H9 (cell line): ENCODE measurements around the gene PNPLA7. TPM values are rescaled to one million over a fixed set of nuclear protein-coding genes. Genes with fewer than 3 reads are reported as not detected.

Source experiments
- DNase-seq: peaks from one replicate; pipeline ENCODE4 v3.0.0-alpha.2; 2017
- H2AFZ ChIP-seq: one replicate; pipeline ENCODE4 v1.6.1; 2013; ENCODE audit warnings: mild to moderate bottlenecking, low read length, control low read depth, moderate library complexity
- H2AK5ac ChIP-seq: 2 replicates; pipeline ENCODE4 v1.6.1; 2013; ENCODE audit warnings: low read length, control low read depth, mixed read lengths; ENCODE audit not compliant: insufficient read length
- H2BK120ac ChIP-seq: one replicate; pipeline ENCODE4 v1.6.1; 2013; ENCODE audit warnings: low read depth, mild to moderate bottlenecking, low read length, control low read depth, inconsistent platforms; ENCODE audit not compliant: poor library complexity, severe bottlenecking
- H2BK12ac ChIP-seq: 2 replicates; pipeline ENCODE4 v1.6.1; 2013; ENCODE audit warnings: low read length, control low read depth, mixed read lengths, low read depth; ENCODE audit not compliant: insufficient read length
- H2BK15ac ChIP-seq: 2 replicates; pipeline ENCODE4 v1.6.1; 2013; ENCODE audit warnings: low read depth, low read length, control low read depth
- H2BK20ac ChIP-seq: one replicate; pipeline ENCODE4 v1.6.1; 2013; ENCODE audit warnings: low read depth, mild to moderate bottlenecking, low read length, control low read depth, inconsistent platforms; ENCODE audit not compliant: poor library complexity, severe bottlenecking
- H2BK5ac ChIP-seq: 2 replicates; pipeline ENCODE4 v1.6.1; 2013; ENCODE audit warnings: low read length, control low read depth, mixed read lengths; ENCODE audit not compliant: insufficient read length
- H3K14ac ChIP-seq: 2 replicates; pipeline ENCODE4 v1.6.1; 2013; ENCODE audit warnings: low read length, control low read depth; ENCODE audit not compliant: insufficient read depth
- H3K18ac ChIP-seq: 2 replicates; pipeline ENCODE4 v1.6.1; 2013; ENCODE audit warnings: low read depth, mild to moderate bottlenecking, mixed read lengths, low read length, control low read depth; ENCODE audit not compliant: insufficient read length
- H3K23ac ChIP-seq: 2 replicates; pipeline ENCODE4 v1.6.1; 2013; ENCODE audit warnings: low read length, control low read depth, mixed read lengths, low read depth; ENCODE audit not compliant: insufficient read length
- H3K23me2 ChIP-seq: 2 replicates; pipeline ENCODE4 v1.6.1; 2013; ENCODE audit warnings: low read depth, mild to moderate bottlenecking, mixed read lengths, low read length, control low read depth; ENCODE audit not compliant: insufficient read length, poor library complexity, severe bottlenecking
- H3K27ac ChIP-seq: 2 replicates; pipeline ENCODE4 v1.5.1; 2013; ENCODE audit warnings: low read length, control low read depth, mixed read lengths, low read depth; ENCODE audit not compliant: insufficient read length
- H3K27me3 ChIP-seq: 2 replicates; pipeline ENCODE4 v1.6.1; 2013; ENCODE audit warnings: low read length, control low read depth, inconsistent platforms; ENCODE audit not compliant: insufficient read depth
- H3K4ac ChIP-seq: 2 replicates; pipeline ENCODE4 v1.6.1; 2013; ENCODE audit warnings: low read depth, mild to moderate bottlenecking, control low read depth, inconsistent platforms, low read length, moderate library complexity
- H3K4me1 ChIP-seq: 2 replicates; pipeline ENCODE4 v1.6.1; 2013; ENCODE audit warnings: low read length, control low read depth, inconsistent platforms; ENCODE audit not compliant: insufficient read depth
- H3K4me2 ChIP-seq: 2 replicates; pipeline ENCODE4 v1.6.1; 2013; ENCODE audit warnings: low read length, control low read depth, mixed read lengths; ENCODE audit not compliant: insufficient read length, insufficient read depth
- H3K56ac ChIP-seq: 2 replicates; pipeline ENCODE4 v1.6.1; 2013; ENCODE audit warnings: low read depth, mild to moderate bottlenecking, mixed read lengths, low read length, control low read depth; ENCODE audit not compliant: insufficient read length
- H3K79me1 ChIP-seq: 2 replicates; pipeline ENCODE4 v1.6.1; 2013; ENCODE audit warnings: low read depth, mild to moderate bottlenecking, moderate library complexity, low read length, control low read depth, inconsistent platforms; ENCODE audit not compliant: insufficient read depth, poor library complexity, severe bottlenecking
- H3K79me2 ChIP-seq: 2 replicates; pipeline ENCODE4 v1.6.1; 2013; ENCODE audit warnings: low read length, control low read depth, inconsistent platforms; ENCODE audit not compliant: insufficient read depth
- H3K9ac ChIP-seq: 2 replicates; pipeline ENCODE4 v1.6.1; 2013; ENCODE audit warnings: low read length, control low read depth, mixed read lengths; ENCODE audit not compliant: insufficient read length; ENCODE audit errors: extremely low read depth
- H3K9me3 ChIP-seq: one replicate; pipeline ENCODE4 v1.6.1; 2013; ENCODE audit warnings: low read depth, low read length, inconsistent platforms; ENCODE audit not compliant: control insufficient read depth
- H3T11ph ChIP-seq: one replicate; pipeline ENCODE4 v1.6.1; 2013; ENCODE audit warnings: mild to moderate bottlenecking, low read length, control low read depth, inconsistent platforms
- H4K20me1 ChIP-seq: one replicate; pipeline ENCODE4 v1.6.1; 2013; ENCODE audit not compliant: control insufficient read depth, insufficient read length, insufficient read depth
- H4K5ac ChIP-seq: 2 replicates; pipeline ENCODE4 v1.6.1; 2013; ENCODE audit warnings: low read depth, mild to moderate bottlenecking, mixed read lengths, low read length, control low read depth; ENCODE audit not compliant: insufficient read length
- H4K8ac ChIP-seq: replicated peaks from 2 replicates; pipeline ENCODE4 v1.6.1; 2013; ENCODE audit warnings: low read length, control low read depth, mixed read lengths, low read depth; ENCODE audit not compliant: insufficient read length
- H4K91ac ChIP-seq: 2 replicates; pipeline ENCODE4 v1.6.1; 2013; ENCODE audit warnings: low read depth, mild to moderate bottlenecking, moderate library complexity, mixed read lengths, low read length, control low read depth; ENCODE audit not compliant: insufficient read length
- H3K27ac Mint-ChIP-seq, 3 experiments: 2 replicates in 2 of 3; 3 replicates in 1 of 3; pipeline ENCODE4 v1.8.0; 2020 to 2021; ENCODE audit warnings: mixed read lengths in 3 of 3, mild to moderate bottlenecking in 1 of 3, moderate library complexity in 1 of 3
- H3K27me3 Mint-ChIP-seq: 2 replicates; pipeline ENCODE4 v1.8.0; 2021; ENCODE audit warnings: low read depth, mild to moderate bottlenecking, moderate library complexity, mixed read lengths
- H3K36me3 Mint-ChIP-seq, 3 experiments: 2 replicates in 2 of 3; 3 replicates in 1 of 3; pipeline ENCODE4 v1.8.0; 2020 to 2021; ENCODE audit warnings: low read depth in 3 of 3, mixed read lengths in 3 of 3; ENCODE audit not compliant: insufficient read depth in 1 of 3
- H3K4me1 Mint-ChIP-seq, 2 experiments: 2 replicates each; pipeline ENCODE4 v1.8.0; 2020; ENCODE audit warnings: mixed read lengths in 2 of 2
- H3K4me3 Mint-ChIP-seq, 2 experiments: 2 replicates in 1 of 2; 3 replicates in 1 of 2; pipeline ENCODE4 v1.8.0; 2020 to 2021; ENCODE audit warnings: mild to moderate bottlenecking in 2 of 2, mixed read lengths in 2 of 2, moderate library complexity in 1 of 2
- H3K9me3 Mint-ChIP-seq, 2 experiments: 2 replicates in 1 of 2; 3 replicates in 1 of 2; pipeline ENCODE4 v1.8.0; 2020; ENCODE audit warnings: mild to moderate bottlenecking in 2 of 2, mixed read lengths in 2 of 2, moderate library complexity in 1 of 2
- CTCF ChIP-seq: fragments of 200-600 bp; sonication (generic); conservative IDR thresholded peaks from 3 replicates; pipeline ENCODE4 v1.8.0; 2021; ENCODE audit warnings: antibody characterized with exemption, mild to moderate bottlenecking
- WGBS: extraction: QIAGEN DNeasy Blood & Tissue Kit; methylation state at CpG from one replicate; pipeline ENCODE4 v1.1.7; 2013; ENCODE audit warnings: missing lambda C conversion rate, low lambda C conversion rate, mixed read lengths; ENCODE audit not compliant: insufficient read length; ENCODE audit errors: extremely low coverage; 5-methylcytosine and 5-hydroxymethylcytosine counted together
- total RNA-seq: library from RNA; stranded (reverse); gene quantifications from 2 replicates; pipeline ENCODE4 v1.2.1, GENCODE V29; 2021

The PNPLA7 gene
- total RNA-seq, 1 experiment from 2014 or later, result 1.8 TPM

DNA sequence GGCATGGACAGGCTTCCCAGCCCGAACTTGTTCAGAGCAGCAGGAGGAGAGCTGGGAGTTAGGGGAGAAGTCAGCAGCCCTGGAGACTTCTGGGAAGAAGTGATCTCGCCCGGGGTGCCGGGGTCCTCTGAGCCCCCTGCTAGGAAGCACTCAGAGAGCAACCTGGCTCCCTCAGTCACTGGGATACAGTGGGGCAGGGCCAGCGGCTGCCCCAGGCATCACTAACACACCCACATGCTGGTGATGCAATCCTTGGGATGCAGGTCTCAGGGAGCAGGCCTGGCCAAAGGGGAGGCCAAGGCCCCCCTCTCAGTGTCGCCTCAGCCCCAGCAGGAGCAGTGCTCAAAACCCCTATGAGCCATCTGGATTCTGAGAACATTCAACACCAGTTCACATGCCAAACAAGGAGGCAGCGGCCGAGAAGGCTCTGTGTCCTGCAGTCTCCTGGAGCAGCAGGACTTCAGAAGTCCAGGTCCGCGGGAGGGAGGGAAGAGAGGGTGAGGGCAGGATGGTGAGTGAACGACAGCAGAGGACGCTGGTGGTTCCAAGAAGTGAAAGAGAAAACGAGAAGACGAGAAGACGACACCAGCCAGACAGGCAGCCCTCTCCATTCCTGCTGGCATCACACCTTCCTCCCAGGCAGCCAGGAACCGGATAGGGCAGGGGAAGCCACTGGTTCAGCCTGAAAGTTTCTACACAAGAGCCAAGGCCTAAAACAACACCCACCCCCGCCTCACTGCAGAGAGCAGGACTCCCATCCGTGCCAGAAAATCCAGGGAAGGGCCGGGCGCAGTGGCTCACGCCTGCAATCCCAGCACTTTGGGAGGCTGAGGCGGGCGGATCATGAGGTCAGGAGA is 2.3 kb downstream of the PNPLA7 start:
- Histone ChIP-seq H3K18ac (no peak overlapping the region), H4K5ac (no peak overlapping the region), H3K79me2 (no peaks in the 10 kb centered on the region), H3K9ac (no peak overlapping the region), H2BK120ac (no peak overlapping the region), H3K9me3 (no peaks in the 10 kb centered on the region), H2BK15ac (no peak overlapping the region), H3K23me2 (peaks cover 10% of the 10 kb centered on the region), H3K79me1 (no peaks in the 10 kb centered on the region), H3K14ac (no peak overlapping the region), H2BK12ac (no peak overlapping the region), H3K4me1 (no peaks in the 10 kb centered on the region), H2BK5ac (no peak overlapping the region), H4K20me1 (no peaks in the 10 kb centered on the region), H2AFZ (no peak overlapping the region), H3K27ac (no peak overlapping the region), H3K4me2 (no peak overlapping the region), H2BK20ac (no peak overlapping the region), H4K8ac (no peak overlapping the region), H3K4ac (no peak overlapping the region), H4K91ac (no peak overlapping the region), H3K23ac (no peak overlapping the region), H3T11ph (no peak overlapping the region), H3K56ac (no peak overlapping the region), H2AK5ac (no peak overlapping the region), H3K27me3 (no peaks in the 10 kb centered on the region)
- peaks cover 6 to 7% of the 10 kb centered on the region in 2 experiments; a peak in 3 of 4 replicates for H3K4me1 Mint-ChIP-seq
- no CpG with 5 or more reads among the region's 23 CpGs for WGBS
- H3K9me3 Mint-ChIP-seq, result peaks cover 20 to 23% of the 10 kb centered on the region in 2 experiments
- H3K27ac Mint-ChIP-seq, result no peak overlapping the region
- peaks cover 14 to 21% (median 20%) of the 10 kb centered on the region in 3 experiments for H3K36me3 Mint-ChIP-seq
- no peaks in the 10 kb centered on the region; the same call in 1 of the 2 replicates for H3K27me3 Mint-ChIP-seq
- TF ChIP-seq CTCF, result no peak
- no peak for DNase-seq
- peak overlapping the region in 1 of 2 experiments; percentile 67; a peak in 1 of 5 replicates for H3K4me3 Mint-ChIP-seq
